Lower lobe of right lung (tissue), 2 donors: ENCODE data around the gene PTPRK. TPM values are rescaled to one million over a fixed set of nuclear protein-coding genes. Genes with fewer than 3 reads are reported as not detected.

Source experiments
- ATAC-seq, 2 donors: fragments of 200-7000 bp; cut with Tn5 transposase; one replicate each; pipeline ENCODE4 v1.9.1; 2020 to 2022; ENCODE audit warnings: mild to moderate bottlenecking in 2 of 2, moderate library complexity in 2 of 2
- DNase-seq: peaks from one replicate; pipeline ENCODE4 v3.0.0-alpha.2; 2020
- H3K27ac ChIP-seq: fragments of 200-600 bp; one replicate; pipeline ENCODE4 v1.8.0; 2022
- H3K27me3 ChIP-seq: fragments of 200-600 bp; one replicate; pipeline ENCODE4 v1.8.0; 2022; ENCODE audit warnings: low read depth
- H3K36me3 ChIP-seq: fragments of 200-600 bp; one replicate; pipeline ENCODE4 v1.8.0; 2022; ENCODE audit warnings: mild to moderate bottlenecking
- H3K4me1 ChIP-seq: fragments of 200-600 bp; one replicate; pipeline ENCODE4 v1.8.0; 2022
- H3K4me3 ChIP-seq: fragments of 200-600 bp; one replicate; pipeline ENCODE4 v1.8.0; 2022; ENCODE audit warnings: mild to moderate bottlenecking
- H3K9me3 ChIP-seq: fragments of 200-600 bp; one replicate; pipeline ENCODE4 v1.8.0; 2022
- intact Hi-C: fragments of 100-400 bp; cut with DNase I; formaldehyde crosslinking; loops from one replicate; pipeline ENCODE4 v1.11.0; 2022
- total RNA-seq: library from RNA; stranded (reverse); fragmentation: NEBNext Ultra II Directional; extraction: Animal tissue kit (Norgen Biotek cat#: 25700); gene quantifications from one replicate; pipeline ENCODE4 v1.2.1, GENCODE V29; 2021
- TF ChIP-seq, protein P1 (sequence below): fragments of 200-600 bp; IDR thresholded peaks from one replicate; pipeline ENCODE4 v1.8.0; 2022; ENCODE audit warnings: antibody characterized with exemption, mild to moderate bottlenecking
- donor health status: DM: no; HTN: yes; CAD: no; lungs with severe emphysema.

Gene PTPRK
- total RNA-seq, 1 donor from 2014 or later = 62.7 TPM

DNA sequence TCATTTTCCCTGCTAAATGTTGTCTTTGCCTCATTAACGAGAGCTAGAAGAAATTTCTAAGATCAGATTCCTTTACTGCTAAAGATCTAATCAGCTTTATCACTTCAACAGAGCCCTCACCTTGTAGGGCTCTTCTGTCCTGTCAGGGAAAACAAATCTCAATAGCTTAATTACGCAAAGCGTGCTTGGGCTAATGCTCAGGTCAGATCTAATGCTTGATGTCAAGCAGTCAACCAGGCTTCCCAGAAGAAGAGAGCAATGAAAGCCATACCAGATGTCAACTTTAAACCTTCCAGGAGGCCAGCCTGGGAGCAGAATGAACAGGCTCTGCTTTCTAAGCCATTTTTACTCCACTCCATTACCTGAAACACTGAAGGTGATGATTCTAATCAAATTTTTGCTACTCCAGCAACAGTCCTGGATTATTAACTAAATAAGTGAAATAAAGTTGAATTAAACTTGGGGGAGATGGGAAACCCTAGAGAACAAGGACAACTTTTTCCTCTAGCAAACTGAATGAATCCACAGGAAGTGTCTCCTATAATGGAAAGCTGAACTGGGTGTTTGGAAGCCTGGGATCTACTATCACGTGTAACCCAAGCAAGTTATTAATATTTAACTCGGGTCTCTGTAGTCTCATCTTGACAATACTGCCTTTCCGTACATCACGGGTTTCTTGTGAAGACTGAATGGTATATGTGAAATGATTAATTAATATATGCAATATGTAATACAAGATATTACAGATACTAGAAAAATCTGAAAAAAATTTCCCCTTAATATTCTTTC lies 273.7 kb downstream of the PTPRK start:
- H3K4me1 ChIP-seq = no peaks in the 10 kb centered on the region
- H3K9me3 ChIP-seq = no peaks in the 10 kb centered on the region
- ATAC-seq (peak in 1 of 2 donors; percentile 57), DNase-seq (no peak)
- TF ChIP-seq, protein P1, sequence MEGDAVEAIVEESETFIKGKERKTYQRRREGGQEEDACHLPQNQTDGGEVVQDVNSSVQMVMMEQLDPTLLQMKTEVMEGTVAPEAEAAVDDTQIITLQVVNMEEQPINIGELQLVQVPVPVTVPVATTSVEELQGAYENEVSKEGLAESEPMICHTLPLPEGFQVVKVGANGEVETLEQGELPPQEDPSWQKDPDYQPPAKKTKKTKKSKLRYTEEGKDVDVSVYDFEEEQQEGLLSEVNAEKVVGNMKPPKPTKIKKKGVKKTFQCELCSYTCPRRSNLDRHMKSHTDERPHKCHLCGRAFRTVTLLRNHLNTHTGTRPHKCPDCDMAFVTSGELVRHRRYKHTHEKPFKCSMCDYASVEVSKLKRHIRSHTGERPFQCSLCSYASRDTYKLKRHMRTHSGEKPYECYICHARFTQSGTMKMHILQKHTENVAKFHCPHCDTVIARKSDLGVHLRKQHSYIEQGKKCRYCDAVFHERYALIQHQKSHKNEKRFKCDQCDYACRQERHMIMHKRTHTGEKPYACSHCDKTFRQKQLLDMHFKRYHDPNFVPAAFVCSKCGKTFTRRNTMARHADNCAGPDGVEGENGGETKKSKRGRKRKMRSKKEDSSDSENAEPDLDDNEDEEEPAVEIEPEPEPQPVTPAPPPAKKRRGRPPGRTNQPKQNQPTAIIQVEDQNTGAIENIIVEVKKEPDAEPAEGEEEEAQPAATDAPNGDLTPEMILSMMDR = no peak
- H3K27me3 ChIP-seq = no peaks in the 10 kb centered on the region
- no peaks in the 10 kb centered on the region for H3K36me3 ChIP-seq
- intact Hi-C loops = no loop called here
- H3K27ac ChIP-seq = no peak overlapping the region
- no peak overlapping the region for H3K4me3 ChIP-seq

DNA sequence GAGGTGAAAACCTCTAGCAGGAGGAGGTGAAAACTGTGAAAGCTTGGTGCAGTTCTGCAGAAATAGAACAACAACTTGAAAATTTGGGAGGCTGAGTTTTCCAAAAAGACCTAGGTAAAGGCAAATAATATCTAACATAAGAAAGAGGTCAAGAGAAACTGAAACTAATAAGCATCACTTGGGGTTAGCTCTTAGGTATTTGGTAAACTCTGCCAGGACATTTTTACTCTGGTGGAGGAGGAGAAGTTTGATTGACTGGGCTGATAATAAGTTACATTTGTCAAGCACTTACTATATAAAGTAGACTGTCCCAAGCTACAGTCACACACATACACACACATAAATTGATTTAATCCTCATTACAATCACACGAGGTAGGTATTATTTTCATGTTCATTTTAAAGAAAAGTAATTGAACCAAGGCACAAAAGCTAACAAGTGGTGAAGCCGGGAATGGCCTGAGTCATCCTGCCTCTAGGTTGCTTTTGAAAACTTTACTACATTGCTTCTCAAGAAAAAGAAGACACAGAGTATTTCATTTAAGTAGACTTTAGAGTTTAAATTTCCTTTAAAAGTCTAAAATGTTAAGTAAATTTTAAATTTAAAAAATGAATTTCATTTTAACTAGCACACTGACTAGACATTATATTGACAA lies 275.5 kb downstream of the PTPRK start:
- TF ChIP-seq, protein P1 = no peak
- Histone ChIP-seq H3K27ac (no peak overlapping the region), H3K4me1 (peaks cover 2% of the 10 kb centered on the region), H3K4me3 (no peak overlapping the region), H3K36me3 (no peaks in the 10 kb centered on the region), H3K9me3 (no peaks in the 10 kb centered on the region), H3K27me3 (no peaks in the 10 kb centered on the region)
- no peak for ATAC-seq
- intact Hi-C loops = no loop called here
- no peak for DNase-seq

DNA sequence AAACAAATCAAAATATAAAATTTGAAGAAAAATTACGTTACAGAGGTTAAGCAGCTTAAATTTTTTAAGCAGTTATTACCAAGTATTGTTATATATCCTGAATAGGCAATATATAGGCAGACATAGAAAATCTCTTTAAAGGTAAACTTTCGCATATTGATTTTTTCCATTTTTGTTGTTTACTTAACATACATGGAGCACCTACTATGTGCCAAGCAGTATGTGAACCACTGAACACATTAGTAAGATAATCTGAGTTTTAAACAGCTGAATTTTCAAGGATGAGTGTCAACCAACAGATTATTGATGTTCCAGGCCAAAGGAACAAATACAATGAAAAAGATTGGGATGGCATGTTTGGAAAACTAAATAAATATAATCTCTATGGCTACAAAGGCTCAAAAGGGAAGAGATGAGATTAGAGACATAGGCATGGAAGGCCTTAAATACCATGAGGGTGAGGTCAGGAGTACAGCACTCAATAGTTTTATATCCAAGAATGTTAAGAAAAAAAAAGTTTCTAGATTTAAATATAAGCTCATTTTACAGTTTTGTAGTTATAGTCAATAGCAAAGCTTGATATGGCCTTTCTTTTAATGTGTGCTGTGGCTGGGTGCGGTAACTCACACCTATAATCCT lies 277.5 kb downstream of the PTPRK start:
- intact Hi-C loops = no loop called here
- TF ChIP-seq, protein P1 = no peak
- DNase-seq (no peak), ATAC-seq (no peak)
- Histone ChIP-seq H3K27me3 (no peaks in the 10 kb centered on the region), H3K36me3 (no peaks in the 10 kb centered on the region), H3K4me1 (peaks cover 9% of the 10 kb centered on the region), H3K4me3 (no peak overlapping the region), H3K27ac (no peak overlapping the region), H3K9me3 (no peaks in the 10 kb centered on the region)

DNA sequence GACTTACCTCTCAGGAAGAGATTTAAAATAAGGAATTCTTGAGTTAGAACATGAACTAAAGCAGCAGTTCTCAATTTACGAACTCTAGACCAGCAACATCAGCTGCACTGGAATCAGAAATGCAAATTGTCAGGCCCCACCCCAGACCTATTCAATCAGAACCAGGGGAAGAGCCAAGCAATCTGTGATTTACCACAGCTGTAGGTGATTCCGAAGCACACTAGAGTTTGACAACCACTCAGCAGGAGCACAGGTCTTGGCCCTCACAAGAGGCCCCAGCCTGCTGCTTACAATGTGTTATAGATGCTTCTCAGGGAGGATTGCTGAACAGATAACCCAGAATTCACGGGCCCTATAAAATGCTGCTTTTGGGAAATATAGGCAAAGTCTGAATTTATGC lies 279.2 kb downstream of the PTPRK start:
- intact Hi-C loops = no loop called here
- no peaks in the 10 kb centered on the region for H3K9me3 ChIP-seq
- H3K27ac ChIP-seq = no peak overlapping the region
- no peaks in the 10 kb centered on the region for H3K27me3 ChIP-seq
- H3K4me3 ChIP-seq = no peak overlapping the region
- H3K4me1 ChIP-seq = peaks cover 9% of the 10 kb centered on the region
- H3K36me3 ChIP-seq = no peaks in the 10 kb centered on the region
- TF ChIP-seq, protein P1 = no peak
- ATAC-seq (no peak), DNase-seq (no peak)

DNA sequence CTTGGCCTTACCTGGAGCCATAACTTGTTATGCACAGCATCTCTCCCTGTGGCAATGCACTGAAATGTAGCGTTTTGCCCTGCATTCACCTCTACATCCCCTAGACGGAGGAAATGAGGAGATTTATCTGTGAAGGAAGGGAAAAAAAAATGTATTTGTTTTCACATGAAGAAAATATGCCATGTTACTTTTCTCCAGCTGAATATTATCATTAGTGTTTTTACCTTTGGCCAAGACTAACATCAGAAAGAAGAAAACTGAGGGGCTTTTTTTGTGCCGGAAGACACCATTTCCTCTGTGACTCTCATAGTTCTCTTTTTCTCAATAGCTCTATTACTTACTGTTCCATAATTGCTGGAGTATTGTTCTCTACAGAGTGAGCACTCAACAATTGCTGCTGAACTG lies 280.4 kb downstream of the PTPRK start:
- intact Hi-C loops = no loop called here
- TF ChIP-seq, protein P1 = no peak
- ATAC-seq = no peak
- Histone ChIP-seq H3K27me3 (no peaks in the 10 kb centered on the region), H3K36me3 (no peaks in the 10 kb centered on the region), H3K4me1 (peaks cover 9% of the 10 kb centered on the region), H3K27ac (no peak overlapping the region), H3K9me3 (no peaks in the 10 kb centered on the region), H3K4me3 (no peak overlapping the region)
- DNase-seq = no peak
